Measurements from ENCODE around the gene FA2H. TPM values are rescaled to one million over a fixed set of nuclear protein-coding genes. Genes with fewer than 3 reads are reported as not detected.

Gene FA2H
- polyA plus RNA-seq, 3 donors: not detected

- Mint-ChIP-seq H3K27me3 (ENCODE audit: low read depth in 3 of 3) (peaks cover 3 to 10% (median 3%) of the 10 kb centered on the region in 3 donors), H3K27ac (no peak overlapping the region), H3K4me3 (no peak overlapping the region), H3K9me3 (no peaks in the 10 kb centered on the region), H3K36me3 (no peaks in the 10 kb centered on the region), H3K4me1 (no peaks in the 10 kb centered on the region)
- Histone ChIP-seq H2AFZ (ENCODE audit: insufficient read depth, low read depth, low read length, poor library complexity, severe bottlenecking) (no peak overlapping the region), H3K4me3 (replicated peaks in 1 of 3; ENCODE audit: low read depth in 2 of 3, low read length in 3 of 3) (no peak overlapping the region), H3K9ac (ENCODE audit: insufficient read depth, low read length, poor library complexity, severe bottlenecking) (no peak overlapping the region), H3K27me3 (ENCODE audit: control insufficient read depth in 2 of 2, insufficient read depth in 2 of 2, low read length in 2 of 2) (no peaks in the 10 kb centered on the region), H4K20me1 (ENCODE audit: insufficient read depth, low read length) (no peaks in the 10 kb centered on the region), H3K4me1 (ENCODE audit: control insufficient read depth in 1 of 2, insufficient read depth in 2 of 2, low read length in 2 of 2) (no peaks in the 10 kb centered on the region), H3K36me3 (replicated peaks in 1 of 2; ENCODE audit: control insufficient read depth in 1 of 2, insufficient read depth in 2 of 2, low read length in 2 of 2) (no peaks in the 10 kb centered on the region), H3K4me2 (replicated peaks; ENCODE audit: extremely low read depth, low read length, poor library complexity, severe bottlenecking) (no peak overlapping the region), H3K9me3 (replicated peaks in 1 of 2; ENCODE audit: control insufficient read depth in 1 of 2, insufficient read depth in 1 of 2, low read length in 2 of 2) (no peaks in the 10 kb centered on the region), H3K79me2 (ENCODE audit: insufficient read depth, low read length) (no peaks in the 10 kb centered on the region), H3K27ac (ENCODE audit: low read depth in 1 of 2, low read length in 2 of 2) (no peak overlapping the region)
- intact Hi-C loops (cut with micrococcal nuclease): no loop called here
- WGBS (ENCODE audit: insufficient coverage): 94% methylated on average over 11 of the region's 15 CpGs
- no peak for DNase-seq
- no peak for TF ChIP-seq CTCF (IDR thresholded peaks at IDR 0.05)
Observed at GRCh38 chr16:74732707-74733350, 41.8 kb downstream of the FA2H start.

- no peaks in the 10 kb centered on the region for H3K79me2 ChIP-seq (ENCODE audit: insufficient read depth, low read length)
- H3K27me3 Mint-ChIP-seq (ENCODE audit: low read depth in 3 of 3): peaks cover 2 to 8% (median 3%) of the 10 kb centered on the region in 3 donors
- H3K27me3 ChIP-seq (ENCODE audit: control insufficient read depth in 2 of 2, insufficient read depth in 2 of 2, low read length in 2 of 2): no peaks in the 10 kb centered on the region
- intact Hi-C loops (cut with micrococcal nuclease): no loop called here
- H3K4me2 ChIP-seq (replicated peaks; ENCODE audit: extremely low read depth, low read length, poor library complexity, severe bottlenecking): no peak overlapping the region
- peaks cover 0 to 5% (median 3%) of the 10 kb centered on the region in 7 donors for H3K9me3 Mint-ChIP-seq
- H4K20me1 ChIP-seq (ENCODE audit: insufficient read depth, low read length): no peaks in the 10 kb centered on the region
- H3K4me3 Mint-ChIP-seq: no peak overlapping the region
- WGBS (ENCODE audit: insufficient coverage): 90% methylated on average over 6 of the region's 8 CpGs
- H3K9me3 ChIP-seq (replicated peaks in 1 of 2; ENCODE audit: control insufficient read depth in 1 of 2, insufficient read depth in 1 of 2, low read length in 2 of 2): peaks cover under 1 to 6% of the 10 kb centered on the region in 2 donors
- no peaks in the 10 kb centered on the region for H3K36me3 Mint-ChIP-seq
- no peak overlapping the region for H3K27ac Mint-ChIP-seq
- no peaks in the 10 kb centered on the region for H3K4me1 Mint-ChIP-seq
- no peaks in the 10 kb centered on the region for H3K4me1 ChIP-seq (ENCODE audit: control insufficient read depth in 1 of 2, insufficient read depth in 2 of 2, low read length in 2 of 2)
- no peaks in the 10 kb centered on the region for H3K36me3 ChIP-seq (replicated peaks in 1 of 2; ENCODE audit: control insufficient read depth in 1 of 2, insufficient read depth in 2 of 2, low read length in 2 of 2)
- no peak overlapping the region for H2AFZ ChIP-seq (ENCODE audit: insufficient read depth, low read depth, low read length, poor library complexity, severe bottlenecking)
- H3K4me3 ChIP-seq (replicated peaks in 1 of 3; ENCODE audit: low read depth in 2 of 3, low read length in 3 of 3): no peak overlapping the region
- no peak overlapping the region for H3K9ac ChIP-seq (ENCODE audit: insufficient read depth, low read length, poor library complexity, severe bottlenecking)
- TF ChIP-seq CTCF (IDR thresholded peaks at IDR 0.05): no peak
- H3K27ac ChIP-seq (ENCODE audit: low read depth in 1 of 2, low read length in 2 of 2): no peak overlapping the region
- no peak for DNase-seq
Observed at GRCh38 chr16:74731853-74732477, 42.7 kb downstream of the FA2H start.
